Measurements from ENCODE around the gene SOAT1. TPM values are rescaled to one million over a fixed set of nuclear protein-coding genes. Genes with fewer than 3 reads are reported as not detected.

Gene SOAT1
- total RNA-seq, 1 experiment from 2014 or later = 43.5 TPM

GRCh38 chr1:179305450-179305849 lies 11.9 kb downstream of the SOAT1 start:
- Histone ChIP-seq H3F3A (ENCODE audit: insufficient read depth, low read depth) (no peaks in the 10 kb centered on the region), H3K4me1 (replicated peaks; ENCODE audit: insufficient read depth) (peaks cover 9% of the 10 kb centered on the region; the same call in 1 of the 2 replicates), H3K27ac (no peak overlapping the region), H3K4me2 (no peak overlapping the region), H3K79me2 (ENCODE audit: low read depth) (peaks cover 5% of the 10 kb centered on the region; the same call in 1 of the 2 replicates), H2AFZ (no peak overlapping the region), H3K9me3 (ENCODE audit: insufficient read depth, low read depth) (no peaks in the 10 kb centered on the region), H4K20me1 (ENCODE audit: insufficient read depth) (no peaks in the 10 kb centered on the region), H3K9me2 (ENCODE audit: insufficient read depth) (no peaks in the 10 kb centered on the region), H3K36me3 (ENCODE audit: low read depth) (peaks cover 5% of the 10 kb centered on the region; the same call in 1 of the 2 replicates), H3K4me3 (no peak overlapping the region), H3K27me3 (ENCODE audit: insufficient read depth, low read depth) (no peaks in the 10 kb centered on the region)
- no peak for DNase-seq
- ChIA-PET POLR2A (ENCODE audit: unreplicated experiment) (interaction anchor here (0.7 kb wide), 1 partner anchor 61 kb away, joined by 6 read pairs; the partner anchor contains the start of gene AXDND1), CTCF (no interaction called here)
- no TSS peak for BruUV-seq (replicated peaks)
- intact Hi-C loops (cut with micrococcal nuclease; ENCODE audit: unreplicated experiment) = no loop called here
- no peak for TF ChIP-seq CTCF (conservative IDR thresholded peaks at IDR 0.05)
- TF ChIP-seq EZH2 (IDR thresholded peaks at IDR 0.05; ENCODE audit: low read depth) = no peak

GRCh38 chr1:179310291-179310690 lies 16.7 kb downstream of the SOAT1 start:
- no peaks in the 10 kb centered on the region for H3K9me3 ChIP-seq (ENCODE audit: insufficient read depth, low read depth)
- H3K27ac ChIP-seq = peak overlapping the region; percentile 33; the same call in 1 of the 2 replicates

GRCh38 chr1:179310721-179311120 lies 17.1 kb downstream of the SOAT1 start:
- Histone ChIP-seq H3K4me1 (replicated peaks; ENCODE audit: insufficient read depth) (0 out of 2 replicates have a peak, but pooled peaks cover 4% of the 10 kb centered on the region), H3K9me2 (ENCODE audit: insufficient read depth) (no peaks in the 10 kb centered on the region), H2AFZ (no peak overlapping the region), H3K4me3 (no peak overlapping the region), H3K36me3 (ENCODE audit: low read depth) (peaks cover 9% of the 10 kb centered on the region; the same call in 1 of the 2 replicates), H3K79me2 (ENCODE audit: low read depth) (peaks cover 4% of the 10 kb centered on the region), H3F3A (ENCODE audit: insufficient read depth, low read depth) (no peaks in the 10 kb centered on the region), H3K9me3 (ENCODE audit: insufficient read depth, low read depth) (no peaks in the 10 kb centered on the region), H3K27ac (peak overlapping the region; percentile 33; the same call in 1 of the 2 replicates), H4K20me1 (ENCODE audit: insufficient read depth) (no peaks in the 10 kb centered on the region), H3K27me3 (ENCODE audit: insufficient read depth, low read depth) (no peaks in the 10 kb centered on the region), H3K4me2 (no peak overlapping the region)
- intact Hi-C loops (cut with micrococcal nuclease; ENCODE audit: unreplicated experiment) = no loop called here
- ChIA-PET POLR2A (ENCODE audit: unreplicated experiment) (no interaction called here), CTCF (interaction anchor here (0.5 kb wide), 2 partner anchors 61 to 303 kb away, joined by 3 to 4 read pairs; no protein-coding TSS in a partner anchor)
- no peak for TF ChIP-seq EZH2 (IDR thresholded peaks at IDR 0.05; ENCODE audit: low read depth)
- no peak for TF ChIP-seq CTCF (conservative IDR thresholded peaks at IDR 0.05)
- no TSS peak for BruUV-seq (replicated peaks)
- peak in 1 of 2 experiments; percentile 54 for DNase-seq

More at GRCh38 chr1:179310291-179310690, 16.7 kb downstream of the SOAT1 start:
- no peak for DNase-seq
- CTCF ChIA-PET = interaction anchor here (0.5 kb wide), 2 partner anchors 60 to 302 kb away, joined by 3 to 4 read pairs; no protein-coding TSS in a partner anchor
- intact Hi-C loops (cut with micrococcal nuclease; ENCODE audit: unreplicated experiment) = no loop called here
- Histone ChIP-seq H3K4me3 (no peak overlapping the region), H3K27me3 (ENCODE audit: insufficient read depth, low read depth) (no peaks in the 10 kb centered on the region), H3K36me3 (ENCODE audit: low read depth) (peaks cover 9% of the 10 kb centered on the region; the same call in 1 of the 2 replicates), H3K9me2 (ENCODE audit: insufficient read depth) (no peaks in the 10 kb centered on the region), H3F3A (ENCODE audit: insufficient read depth, low read depth) (no peaks in the 10 kb centered on the region), H3K4me2 (no peak overlapping the region), H3K79me2 (ENCODE audit: low read depth) (peaks cover 4% of the 10 kb centered on the region), H4K20me1 (ENCODE audit: insufficient read depth) (no peaks in the 10 kb centered on the region), H2AFZ (no peak overlapping the region), H3K4me1 (replicated peaks; ENCODE audit: insufficient read depth) (peaks cover 5% of the 10 kb centered on the region; the same call in 1 of the 2 replicates)
- no peak for TF ChIP-seq EZH2 (IDR thresholded peaks at IDR 0.05; ENCODE audit: low read depth)
- no peak for TF ChIP-seq CTCF (conservative IDR thresholded peaks at IDR 0.05)
- POLR2A ChIA-PET (ENCODE audit: unreplicated experiment) = no interaction called here
- BruUV-seq (replicated peaks) = no TSS peak
